Measurements from ENCODE around the gene PRMT6. TPM values are rescaled to one million over a fixed set of nuclear protein-coding genes. Genes with fewer than 3 reads are reported as not detected.

Gene PRMT6
- total RNA-seq, result 10 to 100 TPM; 26.0 to 27.6 TPM
- polyA plus RNA-seq (2013, experiment 1 of 2), result 23.9 TPM
- 20.7 TPM for polyA plus RNA-seq (2013, experiment 2 of 2)
- long read RNA-seq, experiment 1, transcript PRMT6-201 (1 exons, 2,616 nt), result major isoform, 22 of 22 reads
- long read RNA-seq, experiment 1, partial matches to known transcripts, result 0 of 22 reads
- long read RNA-seq, experiment 1, other reads (novel, unspliced or antisense), result 0 of 22 reads
- long read RNA-seq, experiment 2, transcript PRMT6-201 (1 exons, 2,616 nt), result major isoform, 94 of 94 reads
- long read RNA-seq, experiment 2, partial matches to known transcripts, result 0 of 94 reads
- long read RNA-seq, experiment 2, other reads (novel, unspliced or antisense), result 0 of 94 reads
- long read RNA-seq, experiment 3, transcript PRMT6-201 (1 exons, 2,616 nt), result major isoform, 231 of 232 reads
- long read RNA-seq, experiment 3, partial matches to known transcripts, result 0 of 232 reads
- long read RNA-seq, experiment 3, other reads (novel, unspliced or antisense), result 0 of 232 reads
- long read RNA-seq, experiment 4, transcript PRMT6-201 (1 exons, 2,616 nt), result major isoform, 7 of 7 reads
- long read RNA-seq, experiment 4, partial matches to known transcripts, result 0 of 7 reads
- long read RNA-seq, experiment 4, other reads (novel, unspliced or antisense), result 0 of 7 reads

DNA sequence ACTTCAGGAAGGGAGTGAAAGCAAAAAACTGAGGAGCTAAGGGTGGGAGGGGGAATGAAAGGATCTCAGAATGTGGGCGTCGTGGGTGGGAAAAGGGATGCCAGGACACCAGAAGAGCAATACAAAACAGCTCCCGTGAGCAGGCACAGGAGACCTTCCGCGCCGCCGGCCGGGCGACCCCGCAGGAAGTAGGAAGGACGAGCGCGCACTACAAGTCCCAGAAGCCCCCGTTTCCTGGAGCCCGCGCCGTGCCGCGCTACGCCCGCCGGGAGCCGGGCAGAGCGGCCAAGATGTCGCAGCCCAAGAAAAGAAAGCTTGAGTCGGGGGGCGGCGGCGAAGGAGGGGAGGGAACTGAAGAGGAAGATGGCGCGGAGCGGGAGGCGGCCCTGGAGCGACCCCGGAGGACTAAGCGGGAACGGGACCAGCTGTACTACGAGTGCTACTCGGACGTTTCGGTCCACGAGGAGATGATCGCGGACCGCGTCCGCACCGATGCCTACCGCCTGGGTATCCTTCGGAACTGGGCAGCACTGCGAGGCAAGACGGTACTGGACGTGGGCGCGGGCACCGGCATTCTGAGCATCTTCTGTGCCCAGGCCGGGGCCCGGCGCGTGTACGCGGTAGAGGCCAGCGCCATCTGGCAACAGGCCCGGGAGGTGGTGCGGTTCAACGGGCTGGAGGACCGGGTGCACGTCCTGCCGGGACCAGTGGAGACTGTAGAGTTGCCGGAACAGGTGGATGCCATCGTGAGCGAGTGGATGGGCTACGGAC is at the start of gene PRMT6:
Gene PRMT6, plus strand, starts transcription at position 249 of the 771 bp plus-strand sequence. Its CDS starts 42 bp downstream, at position 291.
- peaks cover 4% of the 10 kb centered on the region for H3K9me3 Mint-ChIP-seq
- 0% methylated on average over 40 to 73 of the region's 73 CpGs for WGBS, 2 experiments (ENCODE audit: insufficient coverage in 1 of 2, insufficient read length in 1 of 2)
- H3K4me3 ChIP-seq (ENCODE audit: low read length), result peak within 1 kb of the TSS; percentile 94
- H3K27ac ChIP-seq (ENCODE audit: low read depth, low read length), result peak within 1 kb of the TSS; percentile 78
- TF ChIP-seq, protein P1, sequence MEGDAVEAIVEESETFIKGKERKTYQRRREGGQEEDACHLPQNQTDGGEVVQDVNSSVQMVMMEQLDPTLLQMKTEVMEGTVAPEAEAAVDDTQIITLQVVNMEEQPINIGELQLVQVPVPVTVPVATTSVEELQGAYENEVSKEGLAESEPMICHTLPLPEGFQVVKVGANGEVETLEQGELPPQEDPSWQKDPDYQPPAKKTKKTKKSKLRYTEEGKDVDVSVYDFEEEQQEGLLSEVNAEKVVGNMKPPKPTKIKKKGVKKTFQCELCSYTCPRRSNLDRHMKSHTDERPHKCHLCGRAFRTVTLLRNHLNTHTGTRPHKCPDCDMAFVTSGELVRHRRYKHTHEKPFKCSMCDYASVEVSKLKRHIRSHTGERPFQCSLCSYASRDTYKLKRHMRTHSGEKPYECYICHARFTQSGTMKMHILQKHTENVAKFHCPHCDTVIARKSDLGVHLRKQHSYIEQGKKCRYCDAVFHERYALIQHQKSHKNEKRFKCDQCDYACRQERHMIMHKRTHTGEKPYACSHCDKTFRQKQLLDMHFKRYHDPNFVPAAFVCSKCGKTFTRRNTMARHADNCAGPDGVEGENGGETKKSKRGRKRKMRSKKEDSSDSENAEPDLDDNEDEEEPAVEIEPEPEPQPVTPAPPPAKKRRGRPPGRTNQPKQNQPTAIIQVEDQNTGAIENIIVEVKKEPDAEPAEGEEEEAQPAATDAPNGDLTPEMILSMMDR (conservative IDR thresholded peaks at IDR 0.05), result peak; percentile 37
- H3K36me3 Mint-ChIP-seq (ENCODE audit: low read depth), result peaks cover 9% of the 10 kb centered on the region
- H3K4me3 Mint-ChIP-seq, result peak within 1 kb of the TSS; percentile 93
- H3K27ac Mint-ChIP-seq, result peak within 1 kb of the TSS; percentile 97
- no peaks in the 10 kb centered on the region for H3K27me3 Mint-ChIP-seq (ENCODE audit: insufficient read depth)
- peaks cover 8% of the 10 kb centered on the region for H3K36me3 ChIP-seq (ENCODE audit: control insufficient read depth, insufficient read depth, low read length)
- H3K9ac ChIP-seq (ENCODE audit: extremely low read depth, low read length, poor library complexity, severe bottlenecking), result peak within 1 kb of the TSS; percentile 61
- H3K9me3 ChIP-seq (ENCODE audit: control insufficient read depth, low read length), result peaks cover 6% of the 10 kb centered on the region
- peak; percentile 93 for DNase-seq
- peaks cover 4% of the 10 kb centered on the region for H3K4me1 ChIP-seq (ENCODE audit: control insufficient read depth, insufficient read depth, low read length)
- H3K27me3 ChIP-seq (ENCODE audit: control insufficient read depth, insufficient read depth, low read length, poor library complexity, severe bottlenecking), result no peaks in the 10 kb centered on the region
- peaks cover 20% of the 10 kb centered on the region for H3K4me1 Mint-ChIP-seq

DNA sequence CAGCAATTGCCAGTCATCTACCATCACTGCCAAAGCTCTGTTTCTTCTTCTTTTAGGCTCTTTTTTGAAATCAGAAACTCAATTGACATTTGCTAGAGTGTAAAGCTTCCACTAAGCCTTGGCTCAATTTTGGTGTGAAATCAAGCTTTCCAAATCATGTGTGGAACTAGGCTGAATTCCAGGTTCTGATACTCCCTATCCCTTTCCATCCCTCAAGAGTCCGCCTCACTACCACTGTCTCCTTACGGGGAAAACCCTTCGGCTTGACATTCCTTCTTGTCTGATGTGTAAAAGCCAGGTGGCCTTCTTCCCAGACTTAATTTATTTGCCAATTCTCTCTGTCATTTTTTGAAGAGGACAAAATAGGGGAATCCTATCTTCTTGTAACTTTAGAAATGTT is 47.2 kb upstream of the PRMT6 start:
- no peak for DNase-seq
- Histone ChIP-seq H3K9me3 (ENCODE audit: control insufficient read depth, low read length) (no peaks in the 10 kb centered on the region), H3K36me3 (ENCODE audit: control insufficient read depth, insufficient read depth, low read length) (no peaks in the 10 kb centered on the region), H3K27ac (ENCODE audit: low read depth, low read length) (no peak overlapping the region), H3K27me3 (ENCODE audit: control insufficient read depth, insufficient read depth, low read length, poor library complexity, severe bottlenecking) (no peaks in the 10 kb centered on the region), H3K4me1 (ENCODE audit: control insufficient read depth, insufficient read depth, low read length) (no peaks in the 10 kb centered on the region), H3K4me3 (ENCODE audit: low read length) (no peak overlapping the region), H3K9ac (ENCODE audit: extremely low read depth, low read length, poor library complexity, severe bottlenecking) (no peak overlapping the region)
- TF ChIP-seq, protein P1 (conservative IDR thresholded peaks at IDR 0.05), result no peak
- H3K4me3 Mint-ChIP-seq, result no peak overlapping the region
- no peaks in the 10 kb centered on the region for H3K4me1 Mint-ChIP-seq
- no peak overlapping the region for H3K27ac Mint-ChIP-seq
- no peaks in the 10 kb centered on the region for H3K9me3 Mint-ChIP-seq
- WGBS, 2 experiments (ENCODE audit: insufficient coverage in 1 of 2, insufficient read length in 1 of 2), result 94 to 100% methylated on average over 3 of the region's 3 CpGs
- no peaks in the 10 kb centered on the region for H3K27me3 Mint-ChIP-seq (ENCODE audit: insufficient read depth)
- H3K36me3 Mint-ChIP-seq (ENCODE audit: low read depth), result no peaks in the 10 kb centered on the region

DNA sequence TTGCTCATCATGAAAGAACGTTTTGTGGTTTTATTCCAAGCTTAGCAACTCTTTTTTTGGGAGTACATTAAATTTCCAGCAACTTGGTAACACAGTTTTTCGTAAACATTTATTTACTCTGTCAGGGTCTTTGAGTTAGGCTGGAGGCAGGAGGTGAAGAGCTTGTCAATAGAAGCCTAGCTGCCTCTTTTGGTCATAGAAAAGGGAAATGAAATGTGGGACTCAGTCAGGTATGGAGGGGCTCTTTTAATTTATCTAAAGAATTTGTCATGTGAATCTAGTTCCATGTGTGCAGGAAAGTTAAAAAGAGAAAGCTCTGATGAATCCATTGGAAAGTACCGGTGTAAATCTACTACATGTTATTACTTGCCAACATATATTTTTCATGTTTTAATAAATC is 45.9 kb upstream of the PRMT6 start:
- H3K36me3 Mint-ChIP-seq (ENCODE audit: low read depth), result no peaks in the 10 kb centered on the region
- H3K4me3 Mint-ChIP-seq, result no peak overlapping the region
- TF ChIP-seq, protein P1 (conservative IDR thresholded peaks at IDR 0.05), result no peak
- no peaks in the 10 kb centered on the region for H3K9me3 Mint-ChIP-seq
- H3K27me3 Mint-ChIP-seq (ENCODE audit: insufficient read depth), result no peaks in the 10 kb centered on the region
- DNase-seq, result no peak
- Histone ChIP-seq H3K4me1 (ENCODE audit: control insufficient read depth, insufficient read depth, low read length) (no peaks in the 10 kb centered on the region), H3K27ac (ENCODE audit: low read depth, low read length) (no peak overlapping the region), H3K36me3 (ENCODE audit: control insufficient read depth, insufficient read depth, low read length) (no peaks in the 10 kb centered on the region), H3K4me3 (ENCODE audit: low read length) (no peak overlapping the region), H3K27me3 (ENCODE audit: control insufficient read depth, insufficient read depth, low read length, poor library complexity, severe bottlenecking) (no peaks in the 10 kb centered on the region), H3K9me3 (ENCODE audit: control insufficient read depth, low read length) (no peaks in the 10 kb centered on the region), H3K9ac (ENCODE audit: extremely low read depth, low read length, poor library complexity, severe bottlenecking) (no peak overlapping the region)
- H3K27ac Mint-ChIP-seq, result no peak overlapping the region
- WGBS, 2 experiments (ENCODE audit: insufficient coverage in 1 of 2, insufficient read length in 1 of 2), result 89 to 100% methylated on average over 2 to 3 of the region's 3 CpGs
- H3K4me1 Mint-ChIP-seq, result no peaks in the 10 kb centered on the region
